Measurements from ENCODE around the gene LRRC27. TPM values are rescaled to one million over a fixed set of nuclear protein-coding genes. Genes with fewer than 3 reads are reported as not detected.

LRRC27 gene
- total RNA-seq, 4 donors from 2014 or later = 3.1 to 5.8 (median 4.4) TPM

DNA sequence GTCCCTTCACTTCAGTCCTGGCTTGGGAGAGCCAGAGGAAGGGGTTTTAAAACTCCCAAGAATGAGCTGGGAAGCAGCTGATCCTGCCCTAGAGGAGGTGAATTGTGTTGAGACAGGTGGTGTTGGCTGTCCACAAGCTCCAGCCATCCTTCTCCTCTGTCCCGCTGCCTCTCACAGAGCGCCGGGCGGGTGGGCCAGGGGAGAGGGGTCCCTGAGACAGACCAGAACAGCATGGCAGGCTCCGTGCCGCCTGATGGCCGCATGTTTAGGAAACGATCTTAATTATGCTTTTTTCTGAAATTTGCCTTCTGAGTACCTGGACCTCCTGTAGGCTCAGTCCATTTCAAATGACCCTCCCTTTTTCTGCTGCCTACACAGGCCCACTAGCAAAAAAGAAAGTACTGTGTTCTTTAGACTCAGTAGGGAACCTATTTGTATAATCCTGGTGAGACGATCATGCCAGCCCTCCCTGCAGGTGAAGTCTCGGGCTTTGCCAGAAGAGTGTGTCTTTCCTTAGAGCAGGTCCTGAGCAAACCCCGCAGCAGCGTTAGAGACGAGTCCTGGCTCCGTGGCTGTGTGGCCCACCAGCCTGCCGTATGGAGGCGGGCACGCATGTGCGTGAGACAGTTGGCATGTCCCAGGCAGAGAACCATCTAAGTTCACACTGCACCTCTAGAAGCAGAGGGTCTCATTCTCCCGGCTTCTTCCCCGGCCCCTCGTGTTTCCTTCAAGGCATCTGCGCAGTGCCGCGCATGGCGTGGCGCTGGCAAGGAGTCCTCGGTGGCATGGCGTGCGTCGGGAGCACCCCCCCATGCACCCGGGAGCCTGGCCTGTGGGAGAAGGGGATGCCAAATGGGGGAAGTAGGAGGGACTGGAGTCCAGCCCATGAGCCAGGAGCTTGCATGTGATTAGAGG is 38.7 kb downstream of the LRRC27 start:
- WGBS, 2 donors (ENCODE audit: low coverage in 1 of 2) = 78 to 92% methylated on average over 7 to 8 of the region's 31 CpGs
- no peak for TF ChIP-seq EP300 (IDR thresholded peaks at IDR 0.05)
- no peak for TF ChIP-seq POLR2AphosphoS5 (IDR thresholded peaks at IDR 0.05)
- TF ChIP-seq CTCF (IDR thresholded peaks at IDR 0.05) = no peak
- no peak for TF ChIP-seq POLR2A (IDR thresholded peaks at IDR 0.05)
- Histone ChIP-seq H3K9me3 (peaks cover 0 to 4% (median 0%) of the 10 kb centered on the region in 3 donors), H3K27ac (no peak overlapping the region), H3K4me1 (no peaks in the 10 kb centered on the region), H3K36me3 (peaks cover 0 to 36% of the 10 kb centered on the region in 2 donors), H3K27me3 (no peaks in the 10 kb centered on the region), H3K4me3 (no peak overlapping the region)
- ATAC-seq = no peak

DNA sequence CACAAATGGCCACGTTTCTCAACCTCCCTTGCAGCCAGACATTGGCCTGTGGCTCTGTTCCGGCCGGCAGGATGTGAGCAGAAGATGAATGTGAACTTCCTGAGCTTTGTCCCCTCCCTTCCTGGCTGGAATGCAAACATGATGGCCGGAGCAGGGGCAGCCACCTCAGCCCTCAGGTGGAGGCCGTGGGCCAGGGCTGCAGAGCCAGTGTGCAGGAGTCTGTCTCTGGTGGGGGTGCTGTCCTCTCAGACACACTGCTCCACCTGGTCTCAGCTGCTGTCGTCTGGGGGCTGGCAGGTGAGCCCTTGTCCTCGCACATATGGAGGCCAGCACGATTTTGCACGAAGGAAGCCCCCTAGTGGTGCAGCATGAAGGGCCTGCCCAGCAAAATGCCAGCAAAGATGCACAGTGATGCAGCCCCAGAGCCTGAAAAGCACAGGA is 39.7 kb downstream of the LRRC27 start:
- Histone ChIP-seq H3K27ac (no peak overlapping the region), H3K4me3 (no peak overlapping the region), H3K9me3 (peaks cover 0 to 4% (median 0%) of the 10 kb centered on the region in 3 donors), H3K4me1 (no peaks in the 10 kb centered on the region), H3K36me3 (peaks cover 0 to 27% of the 10 kb centered on the region in 2 donors), H3K27me3 (no peaks in the 10 kb centered on the region)
- no peak for ATAC-seq
- WGBS, 2 donors (ENCODE audit: low coverage in 1 of 2) = 66% methylated on average over 5 of the region's 9 CpGs; no CpG with 5 or more reads in 1 of the 2 donors
- no peak for TF ChIP-seq CTCF (IDR thresholded peaks at IDR 0.05)
- no peak for TF ChIP-seq EP300 (IDR thresholded peaks at IDR 0.05)
- TF ChIP-seq POLR2AphosphoS5 (IDR thresholded peaks at IDR 0.05) = no peak
- no peak for TF ChIP-seq POLR2A (IDR thresholded peaks at IDR 0.05)

DNA sequence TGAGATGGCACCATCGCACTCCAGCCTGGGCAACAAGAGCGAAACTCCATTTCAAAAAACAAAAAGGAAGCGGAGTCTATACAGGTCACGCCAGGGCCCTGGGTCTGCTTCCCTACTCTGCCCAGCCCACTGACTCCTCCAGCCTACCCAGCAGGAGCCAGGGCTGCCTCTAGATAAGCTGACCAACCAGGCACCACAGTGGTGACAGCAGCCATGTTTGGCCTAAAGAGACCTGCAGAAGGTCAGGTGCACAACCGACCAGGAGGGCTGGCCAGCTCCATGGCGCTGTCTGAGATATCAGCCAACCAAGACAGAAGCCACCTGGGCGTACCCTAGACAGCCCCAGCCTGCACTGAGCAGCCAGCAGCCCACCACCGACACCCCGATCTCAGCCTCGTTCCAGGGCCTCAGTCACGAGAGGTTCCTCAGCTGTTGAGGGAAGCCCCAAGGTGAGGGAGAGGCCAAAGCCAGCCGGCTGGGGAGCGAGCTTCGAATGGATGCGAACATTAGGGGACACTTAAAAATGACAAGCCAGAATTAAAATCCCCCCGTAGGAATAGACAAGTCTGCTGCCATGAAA is 40.6 kb downstream of the LRRC27 start:
- ATAC-seq = no peak
- H3K27me3 ChIP-seq = no peaks in the 10 kb centered on the region
- peaks cover 0 to 17% of the 10 kb centered on the region in 2 donors for H3K36me3 ChIP-seq
- no peak overlapping the region for H3K4me3 ChIP-seq
- WGBS, 2 donors (ENCODE audit: low coverage in 1 of 2) = 89% methylated on average over 8 of the region's 16 CpGs; no CpG with 5 or more reads in 1 of the 2 donors
- TF ChIP-seq POLR2AphosphoS5 (IDR thresholded peaks at IDR 0.05) (no peak), CTCF (IDR thresholded peaks at IDR 0.05) (no peak), POLR2A (IDR thresholded peaks at IDR 0.05) (no peak), EP300 (IDR thresholded peaks at IDR 0.05) (no peak)
- peaks cover 0 to 2% (median 0%) of the 10 kb centered on the region in 3 donors for H3K9me3 ChIP-seq
- H3K27ac ChIP-seq = no peak overlapping the region
- H3K4me1 ChIP-seq = no peaks in the 10 kb centered on the region

GRCh38 chr10:132373241-132373955 is 41.4 kb downstream of the LRRC27 start:
- Histone ChIP-seq H3K9me3 (no peaks in the 10 kb centered on the region), H3K27ac (no peak overlapping the region), H3K36me3 (peaks cover 0 to 16% of the 10 kb centered on the region in 2 donors), H3K4me1 (no peaks in the 10 kb centered on the region), H3K27me3 (no peaks in the 10 kb centered on the region), H3K4me3 (no peak overlapping the region)
- 75 to 76% methylated on average over 15 to 21 of the region's 25 CpGs for WGBS, 2 donors (ENCODE audit: low coverage in 1 of 2)
- no peak for ATAC-seq
- TF ChIP-seq EP300 (IDR thresholded peaks at IDR 0.05) (no peak), POLR2AphosphoS5 (IDR thresholded peaks at IDR 0.05) (no peak), POLR2A (IDR thresholded peaks at IDR 0.05) (no peak), CTCF (IDR thresholded peaks at IDR 0.05) (no peak)
